PFSK-1 (cell line): Measurements from ENCODE around the gene OR2Y1.

Source experiments
- POLR2AphosphoS5 ChIP-seq: IDR thresholded peaks from 2 replicates; pipeline ENCODE4 v1.6.1; 2012; ENCODE audit warnings: low read depth, mild to moderate bottlenecking, control low read depth, low read length, moderate library complexity
- REST ChIP-seq, 2 experiments: IDR thresholded peaks; 2 replicates each; pipeline versions ENCODE4 v1.6.1 to v1.8.0; 2011 to 2012; ENCODE audit warnings: low read depth in 2 of 2, low read length in 2 of 2, control low read depth in 1 of 2, inconsistent platforms in 1 of 2, mild to moderate bottlenecking in 1 of 2, moderate library complexity in 1 of 2; ENCODE audit not compliant: insufficient read depth in 1 of 2

- no peak for TF ChIP-seq REST (IDR thresholded peaks at IDR 0.05; ENCODE audit: insufficient read depth in 1 of 2, low read depth in 2 of 2, low read length in 2 of 2)
- TF ChIP-seq POLR2AphosphoS5 = no peak
These were observed 35.9 kb downstream of the OR2Y1 start for GRCh38 chr5:180703912-180704311.
